ENCODE data around the gene SEMA4C. TPM values are rescaled to one million over a fixed set of nuclear protein-coding genes. Genes with fewer than 3 reads are reported as not detected.

SEMA4C gene
- total and polyA plus RNA-seq, 9 of the 15 experiments (the other 6 are each of a cell fraction or from before 2014, with no cell fraction given), result 0.32 to 59.7 (median 23.9) TPM

GRCh38 chr2:96918754-96919550 lies 49.1 kb upstream of the SEMA4C start (continued):
- TF ChIP-seq MGA (IDR thresholded peaks at IDR 0.05) (peak; percentile 29; the same call in 1 of the 2 replicates), POLR3A (IDR thresholded peaks at IDR 0.05; ENCODE audit: borderline replicate concordance, extremely low read depth, insufficient read depth, insufficient read length) (no peak), TCF7L2 (IDR thresholded peaks at IDR 0.05; ENCODE audit: low read depth, low read length) (no peak), ZNF3 (CRISPR knock-in tag; IDR thresholded peaks at IDR 0.05) (no peak), ZNF592 (IDR thresholded peaks at IDR 0.05) (peak; percentile 94), CCAR2 (IDR thresholded peaks at IDR 0.05; ENCODE audit: low read depth, low read length) (no peak), ZC3H4 (CRISPR knock-in tag; IDR thresholded peaks at IDR 0.05; ENCODE audit: borderline replicate concordance) (no peak), ZNF436 (CRISPR knock-in tag; IDR thresholded peaks at IDR 0.05) (no peak), RNF2 (IDR thresholded peaks at IDR 0.05) (peak; percentile 81), ZNF197 (CRISPR knock-in tag; IDR thresholded peaks at IDR 0.05; ENCODE audit: low read depth) (peak; percentile 71; the same call in 1 of the 2 replicates), CBX1 (IDR thresholded peaks at IDR 0.05; ENCODE audit: low read depth) (no peak), MCM7 (IDR thresholded peaks at IDR 0.05) (no peak)
